Stimulated activated CD4-positive, alpha-beta T cell treated with anti-CD3 and anti-CD28 coated beads, Interleukin-1b, Interleukin-23, amount 100 ng/mL, for 1 hour (primary cell): Measurements from ENCODE around the gene AIG1.

ENCODE experiments used
- DNase-seq, 2 donors: peaks; one replicate each; pipeline ENCODE4 v3.0.0-alpha.2; 2020; ENCODE audit warnings: low read depth in 2 of 2

The AIG1 gene

DNA sequence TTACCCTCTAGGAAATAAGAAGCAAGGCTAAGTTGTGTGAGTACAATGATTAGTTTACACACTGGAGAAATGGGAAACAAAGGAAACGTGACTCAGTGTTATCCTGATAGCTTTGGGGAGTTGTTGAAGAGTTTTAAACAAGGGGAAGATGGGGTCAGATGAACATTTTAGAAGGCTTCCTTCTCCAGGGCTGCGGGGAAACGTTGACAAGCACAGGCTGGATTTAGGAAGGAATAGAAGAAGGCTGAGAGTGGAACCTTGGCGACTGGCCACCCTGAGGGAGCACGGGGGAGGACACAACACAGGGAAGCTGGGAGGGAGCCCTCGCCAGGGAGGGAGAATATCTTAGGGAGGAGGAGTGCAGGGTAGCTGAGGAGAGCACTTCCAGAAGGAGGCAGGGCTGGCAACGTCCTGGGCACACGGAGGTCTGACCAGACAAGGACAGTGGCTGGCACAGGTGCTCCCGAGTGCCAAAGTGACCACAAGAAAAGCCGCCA, 134.7 kb downstream of the AIG1 start:
- DNase-seq = no peak

DNA sequence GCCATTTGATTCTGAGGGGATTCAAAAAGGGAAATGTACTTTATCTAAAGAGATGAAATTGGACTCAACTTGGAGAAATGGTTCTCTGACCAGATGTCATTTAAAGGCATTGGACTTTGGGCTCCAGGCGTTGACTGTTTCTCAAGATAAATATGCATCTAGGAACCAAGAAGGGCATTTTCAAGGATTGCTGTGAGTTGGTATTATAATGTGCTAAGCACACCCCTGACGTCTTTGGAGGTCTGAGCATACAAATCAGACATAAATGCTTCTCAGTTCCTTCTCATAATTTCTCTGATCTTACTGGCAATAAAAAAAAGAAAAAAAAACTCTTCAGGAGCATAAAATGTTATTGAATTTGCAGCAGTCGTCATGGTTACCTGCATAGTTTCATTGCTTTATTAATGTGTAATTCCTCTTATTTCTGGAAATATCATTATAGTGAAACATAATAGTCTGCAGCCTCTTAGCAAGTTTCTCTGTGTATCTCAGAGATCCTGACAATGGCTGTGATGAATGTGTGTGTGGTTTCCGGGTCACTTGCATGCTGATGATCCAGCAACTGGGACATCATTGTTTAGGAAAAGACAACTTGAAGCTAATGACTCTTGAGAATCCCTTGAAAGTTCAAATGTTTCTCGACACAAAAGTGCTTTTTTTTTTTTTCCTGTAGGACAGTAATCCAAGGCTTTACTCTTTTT, 136.0 kb downstream of the AIG1 start:
- DNase-seq = no peak

DNA sequence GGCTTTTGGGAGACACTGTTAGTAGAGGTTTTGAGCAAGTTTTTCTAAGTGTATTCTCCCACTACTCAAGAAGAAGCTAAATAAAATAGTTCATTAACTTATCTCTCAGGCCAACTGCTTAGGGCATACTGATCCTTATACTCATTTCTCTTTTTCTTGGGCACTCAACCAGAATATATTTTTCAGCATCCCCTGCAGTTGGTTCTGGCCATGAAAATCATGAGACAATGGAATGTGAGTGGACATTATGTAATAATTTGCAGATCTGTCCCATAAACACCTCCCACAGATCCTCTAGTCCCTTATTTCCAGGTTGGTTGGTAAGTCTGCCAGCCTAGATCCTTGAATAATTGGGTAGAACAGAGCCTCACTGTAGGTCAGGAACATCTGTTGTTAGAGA, 136.7 kb downstream of the AIG1 start:
- no peak for DNase-seq

DNA sequence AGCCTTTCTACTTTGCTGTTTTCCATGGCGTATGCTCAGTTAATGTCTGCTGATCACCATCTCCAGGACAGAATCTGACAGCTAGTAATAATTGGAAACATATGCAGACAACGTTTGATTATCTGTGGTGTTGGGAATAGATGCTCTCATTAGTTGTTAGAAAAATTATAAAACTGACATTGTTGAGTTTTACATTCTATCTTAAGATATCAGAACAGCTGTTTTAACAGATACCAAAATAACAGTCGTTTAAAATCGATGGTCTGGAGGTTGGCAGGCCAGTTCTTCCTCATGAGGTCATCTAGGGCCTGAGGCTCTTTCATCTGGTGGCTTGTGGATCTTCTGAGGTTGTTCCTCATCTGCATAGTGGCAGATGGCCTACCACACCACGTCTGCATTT, 137.6 kb downstream of the AIG1 start:
- DNase-seq = no peak

DNA sequence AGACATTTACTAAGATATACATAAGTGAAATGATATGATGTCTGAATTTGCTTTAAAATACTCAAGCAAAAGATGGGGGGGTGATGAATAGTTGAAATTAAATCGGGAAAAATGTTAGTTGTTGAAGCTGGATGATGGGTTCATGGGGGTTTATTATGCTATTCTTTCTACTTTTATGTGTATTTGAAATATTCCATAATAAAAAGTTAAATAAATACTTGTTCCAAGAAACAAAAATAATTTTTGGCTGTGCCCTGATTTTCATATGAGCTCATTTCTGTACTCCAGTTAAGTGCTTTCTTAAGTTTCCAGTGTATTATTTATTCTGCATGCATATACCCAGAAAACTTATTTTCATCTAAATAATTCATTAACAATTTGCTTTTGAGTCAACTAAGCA, 138.6 kb downstream of the AIG1 start:
- no peak for DNase-seq

DNA sequence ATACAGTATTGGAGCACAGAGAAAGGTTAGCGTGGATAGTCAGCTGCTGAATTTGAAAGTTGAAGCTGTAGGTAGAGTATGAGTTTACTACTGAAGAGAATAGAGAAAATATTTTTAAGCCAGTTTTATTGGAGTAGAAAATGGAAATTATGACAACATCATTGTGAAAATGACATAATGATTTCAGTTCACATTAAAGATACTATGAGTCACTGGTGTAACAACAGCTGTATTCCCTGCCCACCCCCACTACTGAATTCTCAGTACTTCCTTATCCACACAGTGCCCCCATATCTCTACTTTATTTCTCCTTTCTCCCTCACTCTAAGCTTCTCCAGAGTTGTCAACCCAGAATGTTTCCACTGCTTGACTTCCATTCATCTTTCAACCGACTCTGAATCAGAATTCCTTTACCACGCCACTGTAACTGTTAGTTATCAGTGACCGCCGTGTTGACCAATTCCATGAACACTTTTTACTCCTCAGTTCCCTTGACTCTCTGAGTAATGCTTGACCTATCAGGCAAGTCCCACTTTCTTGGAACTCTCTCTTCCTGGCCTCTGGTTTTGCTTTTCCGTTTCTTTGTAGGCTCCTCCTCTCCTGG, 139.6 kb downstream of the AIG1 start:
- DNase-seq = no peak

DNA sequence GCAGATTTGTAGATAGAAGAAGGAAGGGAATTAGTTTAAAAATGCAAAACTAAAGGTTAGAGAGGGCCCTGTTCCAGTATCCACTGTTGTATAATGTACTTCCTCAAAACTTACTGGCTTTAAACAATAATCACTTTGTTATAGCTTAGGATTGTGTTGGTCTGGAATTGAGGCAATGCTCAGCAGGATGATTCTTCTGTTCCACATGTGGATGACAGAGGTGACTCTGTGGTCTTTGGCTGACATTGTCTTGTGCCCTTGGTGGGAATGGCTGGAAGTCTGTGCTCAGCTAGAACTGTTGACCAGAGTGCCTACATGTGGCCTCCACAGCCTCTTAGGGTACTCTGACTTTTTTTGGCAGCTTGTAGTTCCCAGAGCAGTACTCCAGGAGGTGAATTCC, 143.4 kb downstream of the AIG1 start:
- no peak for DNase-seq

DNA sequence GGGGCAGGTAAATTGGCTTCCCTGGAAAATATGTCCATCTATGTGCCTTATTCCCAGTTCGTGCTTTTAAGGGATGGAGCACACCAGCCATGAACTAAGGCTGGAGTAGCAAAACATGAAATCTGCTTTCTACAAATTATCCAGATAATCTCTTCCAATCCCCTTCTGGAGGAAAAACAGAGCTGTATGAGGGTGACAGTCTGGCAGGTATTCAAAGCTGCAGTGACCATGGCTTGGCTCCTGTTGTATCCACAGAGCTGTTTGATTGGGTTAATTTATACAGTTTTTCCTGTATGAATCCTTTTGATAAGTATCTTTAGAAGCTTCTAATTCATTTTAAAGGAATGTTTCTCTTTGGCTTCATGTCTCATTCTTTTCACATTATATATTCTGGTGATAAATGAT, 144.4 kb downstream of the AIG1 start:
- DNase-seq = no peak

DNA sequence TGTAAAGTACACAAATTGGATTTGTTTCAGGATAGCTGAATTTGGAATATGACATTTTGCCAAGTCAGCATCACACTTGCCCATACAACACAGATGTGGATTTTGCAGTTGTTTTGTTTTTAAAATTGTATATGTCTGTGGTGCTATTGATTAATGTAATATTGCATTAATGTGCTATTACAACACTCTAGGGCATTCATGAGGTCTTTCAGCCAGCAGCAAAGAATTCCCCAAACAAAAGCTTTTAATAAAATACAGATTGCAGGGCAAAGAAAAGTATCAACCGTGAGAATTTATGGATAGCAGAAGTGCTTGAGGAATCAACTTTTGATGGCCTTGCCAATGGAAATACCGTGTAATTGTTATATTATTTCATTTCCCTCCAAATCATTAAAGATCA, 144.9 kb downstream of the AIG1 start:
- no peak for DNase-seq

DNA sequence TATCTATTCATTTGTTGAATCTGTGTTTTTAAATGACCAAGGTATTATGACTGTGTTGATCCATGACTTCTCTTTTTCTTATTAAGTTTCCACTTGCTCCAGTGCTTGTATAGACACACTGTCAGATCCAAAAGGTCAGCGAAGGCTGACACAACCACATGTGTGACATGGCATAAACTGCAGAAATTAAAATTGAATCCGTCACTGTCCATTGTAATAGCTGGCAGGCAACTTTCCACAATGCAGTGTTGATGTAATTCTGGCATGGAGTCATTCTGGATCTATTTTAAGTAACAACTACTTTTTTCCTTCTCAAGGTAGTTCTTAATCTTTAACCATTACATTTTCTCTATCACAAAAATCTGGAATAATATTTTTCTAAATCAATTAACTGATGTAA, 145.3 kb downstream of the AIG1 start:
- DNase-seq = no peak

DNA sequence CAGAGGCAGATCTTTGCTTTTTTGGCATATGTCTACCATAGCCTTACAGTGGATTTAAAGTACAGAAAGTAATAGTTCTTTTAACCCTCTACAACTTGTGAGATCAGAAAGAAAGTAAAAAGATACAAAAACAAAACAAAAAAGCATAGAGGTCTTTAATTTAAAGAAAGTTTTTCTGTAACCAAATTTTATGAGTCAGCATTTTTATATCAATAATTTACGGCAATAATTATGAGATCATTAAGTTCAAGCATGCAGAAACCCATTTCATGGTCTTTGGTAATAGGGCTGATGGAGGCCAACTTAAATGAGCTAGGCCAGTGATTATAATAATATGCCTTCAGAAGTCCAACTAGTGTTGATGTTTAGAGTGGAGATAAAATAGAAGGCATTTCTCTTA, 145.9 kb downstream of the AIG1 start:
- no peak for DNase-seq

DNA sequence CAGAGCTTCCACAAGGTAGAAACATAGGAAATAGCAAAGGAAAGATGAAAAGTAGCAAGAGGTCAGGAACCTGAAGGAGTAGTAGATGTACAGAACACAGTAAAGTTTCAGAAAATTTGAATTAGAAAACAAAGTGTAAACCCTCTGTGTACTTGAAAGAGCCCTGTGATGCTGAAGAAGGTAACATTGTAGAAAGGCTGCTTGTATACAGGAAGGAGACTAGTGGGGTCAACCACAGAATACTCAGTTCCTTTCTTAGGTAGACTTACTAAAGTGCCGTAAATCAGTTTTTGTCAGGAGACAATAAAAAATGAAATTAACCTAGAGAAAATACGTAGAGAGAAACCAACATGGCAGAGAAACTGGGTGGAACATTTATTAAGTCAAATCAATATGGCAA, 149.7 kb downstream of the AIG1 start:
- no peak for DNase-seq

DNA sequence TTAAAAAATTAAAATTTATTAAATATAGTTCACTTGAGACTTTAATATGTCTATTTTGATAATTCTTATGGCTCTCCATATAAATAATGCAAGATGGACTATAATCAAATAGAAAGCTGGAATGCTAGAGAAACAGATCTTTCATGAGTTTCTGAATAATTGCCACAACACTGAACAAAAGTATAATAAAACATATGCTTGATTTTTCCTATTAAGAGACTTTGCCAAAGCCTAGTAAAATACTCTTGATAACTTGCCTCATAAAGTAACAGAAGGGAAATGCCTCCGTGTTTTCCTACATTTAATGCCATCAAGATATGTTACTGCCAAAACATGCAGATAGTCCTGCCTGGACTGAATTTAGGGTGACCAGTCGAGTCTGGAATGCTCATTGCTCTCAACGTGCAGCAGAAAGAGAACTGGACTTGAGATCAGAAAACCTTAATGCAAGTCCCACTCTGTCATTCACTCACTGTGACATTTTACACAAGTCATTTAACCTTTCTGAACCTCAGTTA, 153.2 kb downstream of the AIG1 start:
- no peak for DNase-seq

DNA sequence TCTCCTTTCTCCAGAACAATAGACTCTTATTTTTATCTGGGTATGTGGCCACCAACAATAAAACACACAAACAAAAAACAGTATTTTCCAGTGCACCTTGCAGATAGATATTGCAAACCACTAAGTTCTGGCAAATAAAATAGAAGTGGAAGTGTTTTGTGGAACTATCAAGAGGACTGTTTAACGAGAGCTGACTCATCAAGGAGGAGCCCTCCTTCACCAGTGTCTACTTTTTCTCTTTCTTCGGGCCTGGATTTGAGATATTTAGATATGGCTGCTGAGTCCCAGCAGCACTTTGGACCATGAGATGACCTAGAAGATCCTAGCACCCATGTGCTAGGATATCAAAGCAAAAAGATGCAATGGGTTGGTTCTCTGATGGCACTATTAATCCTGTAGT, 154.7 kb downstream of the AIG1 start:
- no peak for DNase-seq

DNA sequence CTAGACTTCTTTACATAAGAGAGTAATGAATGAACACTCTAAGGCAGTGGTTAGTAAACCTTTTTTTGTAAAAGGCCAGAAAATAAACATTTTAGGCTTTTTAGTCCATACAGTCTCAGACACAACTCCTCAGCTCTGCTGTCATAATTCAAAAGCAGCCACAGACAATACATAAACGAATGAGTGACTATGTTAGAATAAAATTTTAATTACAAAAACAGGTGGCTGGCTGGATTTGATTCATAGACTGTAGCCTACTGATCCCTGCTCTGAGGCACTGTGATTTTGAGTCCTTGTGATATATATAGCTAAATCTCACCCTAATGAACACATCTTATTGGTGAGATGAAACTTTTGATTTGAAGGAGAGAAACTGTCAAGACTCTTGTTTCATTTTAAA, 155.1 kb downstream of the AIG1 start:
- no peak for DNase-seq

DNA sequence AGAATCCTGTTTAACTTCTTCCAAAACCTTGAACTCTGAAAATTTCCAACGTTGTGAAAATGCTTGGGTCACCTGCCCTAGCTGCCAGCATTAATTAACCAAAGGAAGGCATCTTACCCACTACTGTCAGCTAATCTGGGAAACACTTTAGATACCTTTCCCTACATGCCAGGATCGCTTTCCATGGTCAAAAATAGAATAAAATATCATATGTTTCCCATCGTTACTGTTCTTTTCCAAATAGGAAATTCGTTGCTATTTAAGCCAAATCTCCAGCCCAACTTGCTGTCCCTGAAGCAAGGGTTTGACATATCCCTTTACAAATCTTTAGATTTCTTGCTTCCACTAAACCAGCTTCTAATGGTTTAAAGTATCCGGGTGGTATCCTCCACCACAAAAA, 157.5 kb downstream of the AIG1 start:
- no peak for DNase-seq

DNA sequence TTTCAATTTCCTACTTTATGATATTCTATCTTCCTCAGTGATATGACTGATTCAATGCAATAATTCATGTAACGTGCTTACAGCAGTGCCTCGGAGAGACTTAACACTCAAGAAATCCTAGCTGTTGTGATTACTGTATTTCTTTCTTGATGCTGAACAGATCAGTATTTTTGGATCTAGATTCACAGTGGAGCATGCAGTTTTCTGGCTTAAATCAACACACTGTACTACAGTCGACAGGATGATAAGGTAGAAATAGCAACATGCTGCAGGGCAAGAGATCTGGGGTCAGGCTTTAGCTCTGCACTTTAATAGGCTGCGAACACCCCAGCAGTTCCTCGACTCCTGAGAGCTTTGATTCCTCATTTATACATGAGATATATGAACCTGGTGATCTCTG, 161.0 kb downstream of the AIG1 start:
- DNase-seq = no peak

DNA sequence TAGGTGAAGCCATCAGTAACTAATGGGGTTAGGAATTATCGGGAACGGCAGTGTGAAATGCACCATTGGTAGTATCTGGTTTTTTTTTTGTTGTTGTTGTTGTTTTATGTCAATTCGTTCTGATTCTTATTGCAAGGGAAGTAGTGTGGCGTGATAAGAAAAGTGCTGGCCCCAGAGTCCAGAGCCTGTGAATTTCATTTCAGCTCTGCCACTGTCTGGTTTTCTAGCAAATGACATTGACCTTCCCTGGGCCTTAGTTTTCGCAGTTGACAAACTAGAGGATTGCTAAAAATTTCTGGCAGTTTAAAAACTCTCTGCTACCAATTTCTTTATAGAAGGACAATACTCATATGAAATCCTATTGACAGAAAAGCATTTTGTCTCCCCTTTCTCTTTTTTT, 161.6 kb downstream of the AIG1 start:
- no peak for DNase-seq

DNA sequence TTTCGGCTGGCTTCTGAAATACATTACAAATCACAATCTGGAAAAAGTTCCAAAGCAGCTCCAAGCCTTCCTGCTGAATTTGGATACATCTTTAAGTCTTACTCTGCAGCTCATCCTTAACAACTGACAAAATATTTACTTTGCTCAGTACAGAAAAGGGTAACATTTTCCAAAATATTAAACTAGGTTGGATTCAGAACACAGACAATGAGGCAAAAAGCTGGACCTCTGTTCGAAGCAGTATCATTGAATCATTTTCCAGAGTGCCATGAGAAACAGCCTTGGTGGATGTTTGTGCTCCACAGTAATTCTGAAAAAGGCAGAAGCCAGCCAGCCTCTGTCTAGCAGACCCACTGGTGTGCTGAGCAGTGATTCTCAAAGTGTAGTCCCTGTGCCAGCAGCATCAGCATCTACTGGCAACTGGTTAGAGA, 162.1 kb downstream of the AIG1 start:
- DNase-seq = no peak

DNA sequence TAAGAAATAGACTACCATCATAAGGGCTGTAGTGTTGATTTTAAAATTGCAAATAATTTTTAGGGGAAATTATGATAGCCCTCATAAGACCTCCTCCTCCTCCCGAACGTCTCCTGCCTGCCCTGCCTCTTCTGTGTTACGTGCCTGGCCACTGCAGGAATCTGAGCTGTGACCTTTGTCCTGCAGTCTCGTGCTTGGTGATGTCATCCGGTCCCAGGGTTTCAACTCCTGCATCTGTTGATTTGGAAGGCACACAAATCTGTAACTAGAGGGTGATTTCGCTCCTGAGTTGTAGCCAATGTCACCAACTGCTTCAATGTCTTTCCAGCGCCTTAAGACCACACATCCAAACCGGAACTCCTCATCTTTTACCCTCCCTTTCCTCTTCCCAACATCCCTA, 163.2 kb downstream of the AIG1 start:
- no peak for DNase-seq

DNA sequence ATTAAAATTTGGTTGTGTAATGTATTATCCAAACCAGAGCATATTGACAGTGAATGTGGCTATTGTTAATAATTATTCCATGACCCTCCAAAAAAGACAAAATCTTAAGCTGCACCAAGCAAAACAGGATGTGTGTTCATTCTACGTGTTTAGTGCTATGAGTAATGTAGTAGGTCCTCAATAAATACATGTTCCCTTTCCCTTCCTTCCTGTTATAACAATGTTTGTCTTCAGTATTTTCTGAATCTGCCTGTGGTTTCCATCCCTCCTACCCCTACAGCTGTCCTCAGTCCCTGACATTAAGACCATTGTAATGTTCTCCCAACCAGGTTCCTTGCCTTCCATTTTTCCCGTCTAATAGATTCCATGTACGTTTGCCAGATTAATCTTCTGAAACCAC, 163.8 kb downstream of the AIG1 start:
- no peak for DNase-seq

DNA sequence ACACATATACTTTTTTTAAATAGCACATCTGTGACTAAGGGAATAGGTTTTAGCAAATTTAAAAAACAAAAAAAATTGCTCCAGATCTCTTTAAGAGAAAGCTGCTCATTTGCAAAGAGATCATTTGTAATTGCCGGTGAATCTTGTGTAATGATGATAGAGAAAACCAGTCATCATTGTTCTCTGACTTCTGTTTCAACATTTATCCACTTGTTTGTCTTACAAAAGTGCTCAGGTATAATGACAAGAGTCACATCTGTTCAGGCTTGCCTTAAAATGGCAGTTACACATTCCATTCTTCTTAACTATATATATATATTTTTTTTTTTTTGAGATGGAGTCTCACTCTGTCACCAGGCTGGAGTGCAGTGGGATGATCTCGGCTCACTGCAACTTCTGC, 165.2 kb downstream of the AIG1 start:
- DNase-seq = no peak

DNA sequence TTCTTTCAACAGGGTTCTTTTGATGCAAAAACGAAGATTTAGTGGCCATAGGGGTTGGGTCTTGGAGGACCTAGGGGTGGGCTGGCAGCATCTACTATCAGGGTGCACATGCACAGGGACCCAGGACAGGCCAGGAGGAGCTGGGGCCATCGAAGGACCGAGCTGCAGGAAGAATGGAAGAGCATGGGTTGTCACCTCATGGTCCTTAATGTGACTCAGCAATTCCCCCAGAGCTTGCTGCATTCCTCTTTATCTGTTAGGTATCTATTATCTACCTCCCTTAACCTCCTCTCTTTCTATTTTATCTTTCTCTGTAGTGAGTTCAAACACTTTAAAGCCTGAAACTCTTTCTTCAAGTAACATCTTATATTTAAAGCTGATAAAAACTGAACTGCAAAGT, 167.0 kb downstream of the AIG1 start:
- DNase-seq = no peak

DNA sequence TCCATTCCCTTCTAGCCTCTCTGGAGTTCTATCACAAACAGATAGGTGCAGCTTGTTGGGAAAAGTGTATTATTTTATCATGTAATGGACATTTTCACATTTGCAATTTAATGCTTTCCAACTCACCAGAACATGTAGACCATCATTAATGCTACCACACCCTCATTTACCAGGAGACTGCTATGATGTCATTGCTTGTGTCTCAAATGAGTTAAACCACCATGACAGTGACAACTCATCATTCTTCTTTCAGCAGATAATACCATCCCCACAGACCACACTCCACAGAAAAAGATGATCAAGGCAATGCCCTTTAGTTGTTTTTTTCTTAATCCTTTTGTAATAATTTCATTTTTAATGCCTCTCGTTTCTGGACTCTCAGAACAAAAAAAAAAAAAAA, 168.7 kb downstream of the AIG1 start:
- no peak for DNase-seq
